22Rv1 (cell line): ENCODE measurements around the gene MPRIP.

ENCODE experiments used
- H3K27ac ChIP-seq: fragments of 450-650 bp; 2 replicates; pipeline ENCODE4 v1.5.1; 2017
- ZFX ChIP-seq: fragments of 450-650 bp; IDR thresholded peaks from 2 replicates; pipeline ENCODE4 v1.6.1; 2017; ENCODE audit warnings: antibody characterized with exemption, borderline replicate concordance
- TF ChIP-seq, protein P1 (sequence below): fragments of 450-650 bp; IDR thresholded peaks from 2 replicates; pipeline ENCODE4 v1.5.1; 2017; ENCODE audit warnings: mild to moderate bottlenecking

The MPRIP gene

DNA sequence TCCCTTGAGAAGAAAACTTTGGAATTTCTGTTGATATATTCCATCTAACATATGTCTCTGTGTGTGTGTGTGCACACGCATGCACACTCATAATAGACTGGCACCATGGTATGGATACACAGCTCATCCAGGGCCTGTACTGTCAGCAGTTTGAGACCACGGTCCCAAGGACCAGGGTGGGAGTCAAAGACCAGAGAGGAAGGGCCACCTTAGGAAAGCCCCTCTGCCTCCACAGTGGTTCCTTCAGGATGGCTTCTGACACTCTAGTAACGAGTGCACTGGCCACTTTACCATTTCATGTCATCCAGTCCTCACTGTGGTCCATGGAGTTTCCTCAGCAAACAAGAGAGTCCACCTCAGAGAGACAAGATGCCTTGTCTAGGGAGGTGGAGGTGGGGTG, 82.1 kb downstream of the MPRIP start:
- H3K27ac ChIP-seq: no peak overlapping the region
- no peak for TF ChIP-seq ZFX
- TF ChIP-seq, protein P1, sequence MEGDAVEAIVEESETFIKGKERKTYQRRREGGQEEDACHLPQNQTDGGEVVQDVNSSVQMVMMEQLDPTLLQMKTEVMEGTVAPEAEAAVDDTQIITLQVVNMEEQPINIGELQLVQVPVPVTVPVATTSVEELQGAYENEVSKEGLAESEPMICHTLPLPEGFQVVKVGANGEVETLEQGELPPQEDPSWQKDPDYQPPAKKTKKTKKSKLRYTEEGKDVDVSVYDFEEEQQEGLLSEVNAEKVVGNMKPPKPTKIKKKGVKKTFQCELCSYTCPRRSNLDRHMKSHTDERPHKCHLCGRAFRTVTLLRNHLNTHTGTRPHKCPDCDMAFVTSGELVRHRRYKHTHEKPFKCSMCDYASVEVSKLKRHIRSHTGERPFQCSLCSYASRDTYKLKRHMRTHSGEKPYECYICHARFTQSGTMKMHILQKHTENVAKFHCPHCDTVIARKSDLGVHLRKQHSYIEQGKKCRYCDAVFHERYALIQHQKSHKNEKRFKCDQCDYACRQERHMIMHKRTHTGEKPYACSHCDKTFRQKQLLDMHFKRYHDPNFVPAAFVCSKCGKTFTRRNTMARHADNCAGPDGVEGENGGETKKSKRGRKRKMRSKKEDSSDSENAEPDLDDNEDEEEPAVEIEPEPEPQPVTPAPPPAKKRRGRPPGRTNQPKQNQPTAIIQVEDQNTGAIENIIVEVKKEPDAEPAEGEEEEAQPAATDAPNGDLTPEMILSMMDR: no peak

DNA sequence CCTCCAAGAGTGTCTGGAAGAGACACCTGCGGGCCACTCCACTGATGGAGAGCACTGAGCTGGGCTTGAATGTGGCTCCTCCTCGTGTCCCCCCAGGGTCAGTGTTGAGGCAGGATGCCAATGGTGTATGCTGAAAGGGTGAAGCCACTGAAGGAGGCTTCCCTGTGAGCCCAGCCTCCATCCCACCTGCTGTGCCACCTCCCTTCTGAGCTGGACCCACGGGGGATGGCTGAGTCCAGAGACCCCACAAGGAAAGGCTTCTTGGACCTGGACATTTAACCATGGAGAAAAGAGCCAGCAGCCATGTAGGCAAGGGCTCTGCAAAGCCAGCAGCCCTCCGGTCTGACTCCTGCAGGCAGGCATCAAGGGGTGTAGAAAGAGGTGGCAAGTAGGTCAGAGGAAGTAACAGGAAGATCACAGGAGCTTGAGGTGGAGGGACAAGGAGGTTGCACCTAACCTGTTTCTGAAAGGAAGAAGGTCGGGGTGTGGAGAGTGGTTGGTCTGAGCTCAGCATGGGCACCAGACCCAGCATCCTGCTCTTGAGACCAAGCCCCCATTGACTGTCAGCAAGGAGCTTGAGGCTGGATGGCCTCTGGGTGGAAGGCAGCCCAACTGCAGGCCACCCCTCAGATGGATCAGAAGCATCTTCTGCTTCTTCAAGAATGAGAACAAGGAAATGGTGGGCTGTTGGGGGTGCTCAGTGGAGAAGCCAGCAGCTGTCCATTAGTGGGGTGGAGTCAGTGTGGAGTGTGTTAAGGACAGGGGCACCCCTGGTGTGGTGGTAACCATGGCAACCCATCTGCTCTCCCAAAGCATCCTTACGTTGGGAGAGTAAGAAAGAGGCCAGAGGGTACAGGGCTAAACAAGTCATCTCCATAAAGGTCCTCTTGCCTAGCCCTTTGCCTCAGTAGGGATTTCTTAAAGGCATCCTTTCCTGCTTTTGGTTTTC, 83.2 kb downstream of the MPRIP start:
- TF ChIP-seq, protein P1: no peak
- TF ChIP-seq ZFX: no peak
- no peak overlapping the region for H3K27ac ChIP-seq

DNA sequence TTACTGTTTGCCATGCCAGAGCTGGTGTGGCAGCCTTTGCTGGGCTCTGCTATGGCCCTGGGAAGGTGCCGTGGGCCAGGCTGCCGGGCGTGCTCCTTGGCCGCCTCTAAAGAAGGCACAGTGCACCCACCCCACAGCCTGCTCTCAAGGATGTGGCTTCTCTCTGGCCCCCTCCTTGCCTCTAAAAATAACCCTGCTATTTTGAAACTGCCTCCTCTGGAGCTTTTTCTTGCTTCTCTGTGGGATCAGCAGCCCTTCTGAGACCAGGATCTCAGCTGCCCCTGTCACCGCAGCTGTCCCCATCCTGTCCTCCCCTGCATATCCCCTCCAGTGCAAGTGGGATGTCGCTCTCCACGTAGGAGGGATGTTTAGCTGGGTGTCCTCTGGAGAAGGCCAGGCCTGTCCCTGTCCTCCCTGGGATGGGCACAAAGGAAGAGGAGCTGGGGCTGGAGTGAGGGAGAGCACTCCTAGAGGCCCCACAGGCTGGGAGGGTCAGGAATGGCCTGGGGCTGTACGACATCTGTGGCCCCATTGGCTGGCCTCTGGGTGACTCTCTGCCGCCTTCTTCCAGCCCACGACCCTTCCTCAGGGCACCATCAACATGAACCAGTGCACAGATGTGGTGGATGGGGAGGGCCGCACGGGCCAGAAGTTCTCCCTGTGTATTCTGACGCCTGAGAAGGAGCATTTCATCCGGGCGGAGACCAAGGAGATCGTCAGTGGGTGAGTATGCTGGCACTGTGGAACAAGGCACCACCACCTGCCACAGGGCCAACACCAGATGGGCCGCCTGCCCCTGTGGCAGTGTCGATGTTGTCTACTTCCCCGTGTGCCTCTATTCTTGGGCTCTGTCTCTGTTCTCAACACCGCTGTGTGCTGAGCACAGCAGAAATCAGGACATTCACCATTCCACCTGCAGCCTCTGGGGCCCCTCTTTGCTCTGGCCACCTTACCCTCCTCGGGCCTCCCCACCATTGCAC, 84.2 kb downstream of the MPRIP start:
- no peak for TF ChIP-seq ZFX
- TF ChIP-seq, protein P1: no peak
- no peak overlapping the region for H3K27ac ChIP-seq

DNA sequence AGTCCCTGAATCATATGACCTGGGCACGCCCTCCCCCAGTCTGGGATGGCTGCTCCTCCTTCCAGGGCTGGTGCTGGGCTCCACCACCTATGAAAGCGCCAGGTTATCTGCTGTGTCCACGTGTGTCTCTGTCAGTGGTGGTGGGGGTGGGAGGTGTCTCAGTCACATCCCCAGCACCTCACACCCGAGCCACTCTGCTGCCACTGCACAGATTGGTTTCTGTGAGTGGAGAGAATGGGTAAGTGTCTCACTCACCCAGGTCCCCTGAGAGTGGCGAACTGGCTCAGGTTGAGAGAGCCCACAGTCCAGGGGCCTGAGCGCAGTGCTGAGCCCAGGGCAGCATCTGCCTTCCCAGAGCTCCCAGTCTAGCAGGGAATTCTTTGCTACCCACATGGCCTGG, 84.9 kb downstream of the MPRIP start:
- TF ChIP-seq, protein P1: no peak
- TF ChIP-seq ZFX: no peak
- H3K27ac ChIP-seq: no peak overlapping the region

- no peak for TF ChIP-seq ZFX
- TF ChIP-seq, protein P1: no peak
- no peak overlapping the region for H3K27ac ChIP-seq
Measured at GRCh38 chr17:17127730-17128291, 85.6 kb downstream of the MPRIP start.

DNA sequence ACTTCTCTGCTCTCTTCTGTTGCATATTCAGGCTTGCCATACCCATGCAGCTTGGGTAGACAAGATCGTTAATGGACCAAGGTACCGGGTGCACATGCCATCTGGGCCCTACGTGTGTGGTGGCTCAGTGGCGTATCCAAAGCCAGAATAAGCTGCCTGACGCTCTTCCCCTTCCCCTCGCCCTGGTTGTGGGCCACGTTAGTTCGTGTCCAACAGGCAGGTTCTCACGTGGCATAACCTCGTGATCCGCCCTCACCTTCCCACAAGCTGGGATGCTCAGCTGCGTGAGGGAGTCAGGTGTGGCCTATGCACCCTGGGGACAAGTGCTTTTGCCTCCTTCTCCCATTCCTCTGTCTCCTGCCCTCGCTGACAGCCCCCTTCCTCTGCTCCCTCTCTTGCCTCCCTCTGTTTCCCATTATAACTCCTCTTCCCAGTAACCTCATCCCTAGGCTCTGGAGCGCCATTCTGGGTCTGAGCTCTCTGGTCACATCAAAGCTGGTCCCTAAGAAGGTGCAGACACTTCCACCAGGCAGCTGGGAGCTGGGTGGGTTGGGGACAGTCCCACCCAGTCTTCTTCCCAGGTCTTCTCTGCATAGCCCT, 86.3 kb downstream of the MPRIP start:
- no peak overlapping the region for H3K27ac ChIP-seq
- TF ChIP-seq, protein P1: no peak
- no peak for TF ChIP-seq ZFX
